Measurements from ENCODE around the gene TYMP.

Gene TYMP

GRCh38 chr22:50530877-50531545, 1.2 kb upstream of the TYMP start:
- H3K9me3 ChIP-seq (ENCODE audit: control insufficient read depth, insufficient read depth, low read depth, low read length), result no peaks in the 10 kb centered on the region
- no peaks in the 10 kb centered on the region for H3K36me3 ChIP-seq (ENCODE audit: control insufficient read depth in 2 of 2, insufficient read depth in 1 of 2, low read length in 2 of 2)
- TF ChIP-seq ZSCAN16 (tag by site-specific recombination; IDR thresholded peaks at IDR 0.05) (no peak), ZNF473 (tag by site-specific recombination; IDR thresholded peaks at IDR 0.05) (no peak), PRDM4 (tag by site-specific recombination; IDR thresholded peaks at IDR 0.05) (peak; percentile 64; the same call in 1 of the 2 replicates), ZBTB10 (tag by site-specific recombination; IDR thresholded peaks at IDR 0.05) (peak; percentile 78; the same call in 1 of the 2 replicates)
- CTCF ChIA-PET, result no interaction called here
- peak overlapping the region; percentile 4; the same call in 1 of the 2 replicates for H3K4me3 ChIP-seq (ENCODE audit: low read depth, low read length)
- H3K4me1 ChIP-seq (ENCODE audit: control insufficient read depth, insufficient read depth, low read length), result no peaks in the 10 kb centered on the region; the same call in 1 of the 2 replicates
- POLR2A ChIA-PET, result no interaction called here
- H3K27ac ChIP-seq (ENCODE audit: extremely low read depth, low read depth, low read length), result no peak overlapping the region; the same call in 1 of the 2 replicates

- H3K4me3 ChIP-seq (ENCODE audit: low read depth, low read length), result no peak overlapping the region
- POLR2A ChIA-PET, result no interaction called here
These were observed 716 bp upstream of the TYMP start for GRCh38 chr22:50530580-50530876.

GRCh38 chr22:50529416-50529896, 356 bp downstream of the TYMP start:
- no peaks in the 10 kb centered on the region; the same call in 1 of the 2 replicates for H3K4me1 ChIP-seq (ENCODE audit: control insufficient read depth, insufficient read depth, low read length)
- ChIA-PET CTCF (no interaction called here), POLR2A (interaction anchor here (0.6 to 1.7 kb wide), 3 partner anchors 17 to 33 kb away, joined by 3 to 6 read pairs (median 4); partner anchors contain the start of genes LMF2, NCAPH2 and SYCE3)
- H3K9me3 ChIP-seq (ENCODE audit: control insufficient read depth, insufficient read depth, low read depth, low read length), result no peaks in the 10 kb centered on the region
- H3K4me3 ChIP-seq (ENCODE audit: low read depth, low read length), result no peak overlapping the region
- no peak overlapping the region for H3K27ac ChIP-seq (ENCODE audit: extremely low read depth, low read depth, low read length)
- TF ChIP-seq ZNF155 (tag by site-specific recombination; IDR thresholded peaks at IDR 0.05) (no peak), KLF1 (tag by site-specific recombination; IDR thresholded peaks at IDR 0.05) (peak; percentile 28; the same call in 1 of the 2 replicates), KLF8 (tag by site-specific recombination; IDR thresholded peaks at IDR 0.05) (peak; percentile 87)
- H3K36me3 ChIP-seq (ENCODE audit: control insufficient read depth in 2 of 2, insufficient read depth in 1 of 2, low read length in 2 of 2), result peaks cover 0 to 2% of the 10 kb centered on the region in 2 experiments; a peak in 1 of 3 replicates

More at GRCh38 chr22:50530580-50530876, 716 bp upstream of the TYMP start:
- no peak overlapping the region; the same call in 1 of the 2 replicates for H3K27ac ChIP-seq (ENCODE audit: extremely low read depth, low read depth, low read length)
- peak; percentile 24; the same call in 1 of the 2 replicates for TF ChIP-seq ZNF335 (tag by site-specific recombination; conservative IDR thresholded peaks at IDR 0.05)
- TF ChIP-seq ZNF24 (tag by site-specific recombination; IDR thresholded peaks at IDR 0.05), result no peak
- no peaks in the 10 kb centered on the region; the same call in 1 of the 2 replicates for H3K4me1 ChIP-seq (ENCODE audit: control insufficient read depth, insufficient read depth, low read length)
- no peaks in the 10 kb centered on the region for H3K9me3 ChIP-seq (ENCODE audit: control insufficient read depth, insufficient read depth, low read depth, low read length)
- CTCF ChIA-PET, result no interaction called here
- no peaks in the 10 kb centered on the region for H3K36me3 ChIP-seq (ENCODE audit: control insufficient read depth in 2 of 2, insufficient read depth in 1 of 2, low read length in 2 of 2)

- ChIA-PET CTCF (interaction anchor here (0.7 to 1.0 kb wide), 3 partner anchors 35 to 141 kb away, joined by 3 read pairs; no protein-coding TSS in a partner anchor), POLR2A (interaction anchor here (0.6 to 1.7 kb wide), 5 partner anchors 17 to 54 kb away, joined by 3 to 6 read pairs (median 4); partner anchors contain the start of genes CHKB, LMF2, NCAPH2 and SYCE3)
- H3K36me3 ChIP-seq (ENCODE audit: control insufficient read depth in 2 of 2, insufficient read depth in 1 of 2, low read length in 2 of 2), result peaks cover 0 to 8% of the 10 kb centered on the region in 2 experiments; a peak in 1 of 3 replicates
- TF ChIP-seq ZNF792 (tag by site-specific recombination; IDR thresholded peaks at IDR 0.05) (no peak), ZIC2 (tag by site-specific recombination; IDR thresholded peaks at IDR 0.05) (no peak), ZNF416 (tag by site-specific recombination; IDR thresholded peaks at IDR 0.05) (no peak), ZNF391 (tag by site-specific recombination; IDR thresholded peaks at IDR 0.05; ENCODE audit: borderline replicate concordance, low read depth) (no peak), HIC1 (tag by site-specific recombination; IDR thresholded peaks at IDR 0.05) (peak; percentile 53), AEBP2 (tag by site-specific recombination; IDR thresholded peaks at IDR 0.05; ENCODE audit: borderline replicate concordance) (no peak)
These were observed 963 bp downstream of the TYMP start for GRCh38 chr22:50528682-50529415.

More at GRCh38 chr22:50528682-50529415, 963 bp downstream of the TYMP start:
- Histone ChIP-seq H3K27ac (ENCODE audit: extremely low read depth, low read depth, low read length) (no peak overlapping the region), H3K9me3 (ENCODE audit: control insufficient read depth, insufficient read depth, low read depth, low read length) (no peaks in the 10 kb centered on the region), H3K4me3 (ENCODE audit: low read depth, low read length) (no peak overlapping the region), H3K4me1 (ENCODE audit: control insufficient read depth, insufficient read depth, low read length) (no peaks in the 10 kb centered on the region; the same call in 1 of the 2 replicates)
